ENCODE measurements around the gene ETHE1.

DNA sequence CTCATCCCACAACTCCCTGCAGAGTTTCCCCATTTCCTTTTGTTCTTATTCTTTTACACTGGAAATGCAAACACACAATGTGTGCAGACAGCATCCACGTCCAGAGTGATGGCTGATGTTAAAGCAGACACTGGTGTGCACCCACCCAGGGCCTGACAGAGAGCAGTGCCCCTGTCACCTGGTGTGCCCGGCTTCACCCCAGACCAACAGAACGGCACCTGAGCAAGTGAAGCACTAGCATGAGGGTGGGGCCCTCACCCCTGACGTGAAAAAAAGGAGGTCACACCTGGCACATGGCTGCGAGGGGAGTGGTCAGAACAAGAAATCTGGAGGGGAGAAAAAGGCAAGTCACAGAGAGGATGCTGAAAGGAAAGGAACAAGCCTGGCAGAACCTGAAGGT, 18.3 kb upstream of the ETHE1 start:
- no peak for TF ChIP-seq POLR2A (IDR thresholded peaks at IDR 0.05; ENCODE audit: low read length)
- no peak for TF ChIP-seq RNF2 (IDR thresholded peaks at IDR 0.05; ENCODE audit: borderline replicate concordance, low read depth)
- TF ChIP-seq EHMT2 (IDR thresholded peaks at IDR 0.05; ENCODE audit: low read depth): no peak
- no peak for TF ChIP-seq TP53 (CRISPR knock-in tag; IDR thresholded peaks at IDR 0.05)
- TF ChIP-seq KDM1A (IDR thresholded peaks at IDR 0.05; ENCODE audit: low read depth): no peak
- no peak for TF ChIP-seq REST (IDR thresholded peaks at IDR 0.05)
- no peak for TF ChIP-seq EP300 (IDR thresholded peaks at IDR 0.05)
- no peak for TF ChIP-seq CTCF (IDR thresholded peaks at IDR 0.05)
- no peak for TF ChIP-seq CHD4 (IDR thresholded peaks at IDR 0.05; ENCODE audit: borderline replicate concordance)
- TF ChIP-seq HEYL (CRISPR knock-in tag; IDR thresholded peaks at IDR 0.05): no peak
